ENCODE measurements around the gene MYL11.
A peak's percentile ranks its signal among the peaks of the same experiment; 100 is the strongest.

DNA sequence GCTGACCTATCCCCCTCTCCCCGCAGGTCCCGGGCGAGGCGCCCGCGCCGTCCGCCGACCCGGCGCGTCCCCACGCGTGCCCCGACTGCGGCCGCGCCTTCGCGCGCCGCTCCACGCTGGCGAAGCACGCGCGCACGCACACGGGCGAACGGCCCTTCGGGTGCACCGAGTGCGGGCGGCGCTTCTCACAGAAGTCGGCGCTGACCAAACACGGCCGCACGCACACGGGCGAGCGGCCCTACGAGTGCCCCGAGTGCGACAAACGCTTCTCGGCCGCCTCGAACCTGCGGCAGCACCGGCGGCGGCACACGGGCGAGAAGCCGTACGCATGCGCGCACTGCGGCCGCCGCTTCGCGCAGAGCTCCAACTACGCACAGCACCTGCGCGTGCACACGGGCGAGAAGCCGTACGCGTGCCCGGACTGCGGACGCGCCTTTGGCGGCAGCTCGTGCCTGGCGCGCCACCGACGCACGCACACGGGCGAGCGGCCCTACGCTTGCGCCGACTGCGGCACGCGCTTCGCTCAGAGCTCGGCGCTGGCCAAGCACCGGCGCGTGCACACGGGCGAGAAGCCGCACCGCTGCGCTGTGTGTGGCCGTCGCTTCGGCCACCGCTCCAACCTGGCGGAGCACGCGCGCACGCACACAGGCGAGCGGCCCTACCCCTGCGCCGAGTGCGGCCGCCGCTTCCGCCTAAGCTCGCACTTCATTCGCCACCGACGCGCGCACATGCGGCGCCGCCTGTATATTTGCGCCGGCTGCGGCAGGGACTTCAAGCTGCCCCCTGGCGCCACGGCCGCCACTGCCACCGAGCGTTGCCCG, 43.1 kb downstream of the MYL11 start:
- TF ChIP-seq EZH2 (IDR thresholded peaks at IDR 0.05; ENCODE audit: borderline replicate concordance, low read length), result no peak
- TF ChIP-seq, protein P1, sequence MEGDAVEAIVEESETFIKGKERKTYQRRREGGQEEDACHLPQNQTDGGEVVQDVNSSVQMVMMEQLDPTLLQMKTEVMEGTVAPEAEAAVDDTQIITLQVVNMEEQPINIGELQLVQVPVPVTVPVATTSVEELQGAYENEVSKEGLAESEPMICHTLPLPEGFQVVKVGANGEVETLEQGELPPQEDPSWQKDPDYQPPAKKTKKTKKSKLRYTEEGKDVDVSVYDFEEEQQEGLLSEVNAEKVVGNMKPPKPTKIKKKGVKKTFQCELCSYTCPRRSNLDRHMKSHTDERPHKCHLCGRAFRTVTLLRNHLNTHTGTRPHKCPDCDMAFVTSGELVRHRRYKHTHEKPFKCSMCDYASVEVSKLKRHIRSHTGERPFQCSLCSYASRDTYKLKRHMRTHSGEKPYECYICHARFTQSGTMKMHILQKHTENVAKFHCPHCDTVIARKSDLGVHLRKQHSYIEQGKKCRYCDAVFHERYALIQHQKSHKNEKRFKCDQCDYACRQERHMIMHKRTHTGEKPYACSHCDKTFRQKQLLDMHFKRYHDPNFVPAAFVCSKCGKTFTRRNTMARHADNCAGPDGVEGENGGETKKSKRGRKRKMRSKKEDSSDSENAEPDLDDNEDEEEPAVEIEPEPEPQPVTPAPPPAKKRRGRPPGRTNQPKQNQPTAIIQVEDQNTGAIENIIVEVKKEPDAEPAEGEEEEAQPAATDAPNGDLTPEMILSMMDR (conservative IDR thresholded peaks at IDR 0.05 in 1 of 2, IDR thresholded peaks at IDR 0.05 in 1 of 2; ENCODE audit: extremely low read depth in 1 of 2, insufficient read depth in 1 of 2, low read depth in 1 of 2, low read length in 2 of 2), result peak in 1 of 2 donors; percentile 22
